Endothelial cell of umbilical vein (primary cell): ENCODE measurements around the gene ZFP62. TPM values are rescaled to one million over a fixed set of nuclear protein-coding genes. Genes with fewer than 3 reads are reported as not detected.
"Not testable (repeated sequence)": the region's sequence is repeated elsewhere in the genome, so short reads cannot be mapped to it uniquely, and the experiment has no call there.

Source experiments
- BruUV-seq: library from RNA; stranded (reverse); fragments of 400-500 nt; replicated peaks from 2 replicates; lab custom pipeline; 2021; lab: Mats Ljungman, UMichigan
- CTCF ChIA-PET: fragments of 300-600, 350-600 bp; sonication (Branson Sonifier 250); formaldehyde crosslinking; loops from one replicate; lab custom pipeline; 2021; ENCODE audit warnings: antibody characterized with exemption, inconsistent platforms; lab: Charles Lee
- POLR2A ChIA-PET: fragments of 300-600, 350-600 bp; sonication (Branson Sonifier 250); formaldehyde crosslinking; loops from one replicate; lab custom pipeline; 2021; ENCODE audit warnings: antibody characterized with exemption, inconsistent platforms; lab: Charles Lee
- DNase-seq: peaks from one replicate; pipeline ENCODE4 v3.0.0-alpha.2; 2011; ENCODE audit warnings: low read depth, low spot score
- FAIRE-seq: peaks from 2 replicates; lab custom pipeline; 2011; peaks lifted over from hg19 to GRCh38; lab: Jason Lieb, UNC
- H2AFZ ChIP-seq: 2 replicates; pipeline ENCODE4 v1.6.0; 2012; ENCODE audit warnings: low read depth, low read length, control low read depth, inconsistent platforms
- H3K27ac ChIP-seq: 2 replicates; pipeline ENCODE4 v1.5.1; 2011; ENCODE audit warnings: low read depth, mild to moderate bottlenecking, control low read depth, low read length, moderate library complexity; ENCODE audit not compliant: insufficient read depth
- H3K27me3 ChIP-seq, 2 experiments: 2 replicates each; pipeline versions ENCODE4 v1.6.0 to v1.6.1; 2011; ENCODE audit warnings: low read length in 2 of 2, mixed read lengths in 1 of 2; ENCODE audit not compliant: control insufficient read depth in 2 of 2, insufficient read depth in 2 of 2
- H3K36me3 ChIP-seq, 2 experiments: 2 replicates in 1 of 2; 3 replicates in 1 of 2; pipeline ENCODE4 v1.5.1; 2011; ENCODE audit warnings: low read length in 2 of 2, mild to moderate bottlenecking in 1 of 2, moderate library complexity in 1 of 2; ENCODE audit not compliant: control insufficient read depth in 2 of 2, insufficient read depth in 2 of 2; ENCODE audit errors: extremely low read depth in 1 of 2
- H3K4me1 ChIP-seq: 3 replicates; pipeline ENCODE4 v1.5.1; 2011; ENCODE audit warnings: mild to moderate bottlenecking, low read length; ENCODE audit not compliant: control insufficient read depth, insufficient read depth; ENCODE audit errors: extremely low read depth
- H3K4me2 ChIP-seq: 2 replicates; pipeline ENCODE4 v1.6.1; 2011; ENCODE audit warnings: low read length, control low read depth, mixed read lengths; ENCODE audit not compliant: insufficient read depth
- H3K4me3 ChIP-seq, 3 experiments: fragments of 200-600 bp in 1 of 3; sonication (generic), shearing (Covaris generic) in 1 of 3; replicated peaks in 1 of 3; 2 replicates each; pipeline ENCODE4 v1.5.1; 2011 to 2016; ENCODE audit warnings: control low read depth in 3 of 3, low read length in 3 of 3, mild to moderate bottlenecking in 2 of 3, inconsistent platforms in 1 of 3, low read depth in 1 of 3, moderate library complexity in 1 of 3; ENCODE audit not compliant: insufficient read depth in 1 of 3
- H3K79me2 ChIP-seq: 2 replicates; pipeline ENCODE4 v1.6.0; 2012; ENCODE audit warnings: low read length, inconsistent platforms; ENCODE audit not compliant: control insufficient read depth, insufficient read depth
- H3K9ac ChIP-seq: replicated peaks from 2 replicates; pipeline ENCODE3; 2011; ENCODE audit warnings: low read length, control low read depth; ENCODE audit not compliant: insufficient read depth; ENCODE audit errors: extremely low read depth
- H3K9me1 ChIP-seq: replicated peaks from 3 replicates; pipeline ENCODE4 v1.6.0; 2011; ENCODE audit warnings: mild to moderate bottlenecking, low read length; ENCODE audit not compliant: control insufficient read depth, insufficient read depth; ENCODE audit errors: extremely low read depth
- H3K9me3 ChIP-seq: replicated peaks from 2 replicates; pipeline ENCODE4 v1.5.1; 2012; ENCODE audit warnings: low read length, inconsistent platforms; ENCODE audit not compliant: control insufficient read depth, insufficient read depth
- H4K20me1 ChIP-seq: replicated peaks from 2 replicates; pipeline ENCODE3; 2011; ENCODE audit warnings: mild to moderate bottlenecking, low read length; ENCODE audit not compliant: control insufficient read depth, insufficient read depth; ENCODE audit errors: extremely low read depth
- CTCF ChIP-seq, 2 donors: IDR thresholded peaks; 1 replicate in 1 of 2; 2 replicates in 1 of 2; pipeline ENCODE4 v1.5.1; 2011; ENCODE audit warnings: low read length in 2 of 2, mild to moderate bottlenecking in 2 of 2, moderate library complexity in 2 of 2, control low read depth in 1 of 2, inconsistent platforms in 1 of 2, low read depth in 1 of 2; ENCODE audit not compliant: insufficient read depth in 1 of 2; ENCODE audit errors: extremely low read depth in 1 of 2
- EZH2 ChIP-seq: IDR thresholded peaks from 2 replicates; pipeline ENCODE4 v1.6.1; 2012; ENCODE audit warnings: borderline replicate concordance, low read depth, mild to moderate bottlenecking, moderate library complexity, low read length, inconsistent platforms; ENCODE audit not compliant: severe bottlenecking
- FOS ChIP-seq: IDR thresholded peaks from 2 replicates; pipeline ENCODE4 v1.6.1; 2011; ENCODE audit warnings: mild to moderate bottlenecking, low read length, moderate library complexity, borderline replicate concordance; ENCODE audit not compliant: insufficient read depth
- GATA2 ChIP-seq: IDR thresholded peaks from 2 replicates; pipeline ENCODE4 v1.7.0; 2011; ENCODE audit warnings: low read depth, mild to moderate bottlenecking, moderate library complexity, mixed read lengths, low read length; ENCODE audit not compliant: insufficient read length, insufficient read depth
- JUN ChIP-seq: IDR thresholded peaks from 2 replicates; pipeline ENCODE4 v1.6.1; 2011; ENCODE audit warnings: borderline replicate concordance, low read depth; ENCODE audit not compliant: insufficient read length, insufficient read depth
- MAX ChIP-seq: IDR thresholded peaks from 2 replicates; pipeline ENCODE4 v1.6.1; 2011; ENCODE audit not compliant: insufficient read depth, insufficient read length
- MYC ChIP-seq: IDR thresholded peaks from one replicate; pipeline ENCODE4 v1.6.1; 2011; ENCODE audit warnings: mild to moderate bottlenecking, low read depth, low read length
- POLR2A ChIP-seq: IDR thresholded peaks from 2 replicates; pipeline ENCODE4 v1.6.1; 2012; ENCODE audit warnings: low read depth, mild to moderate bottlenecking, control low read depth, low read length
- POLR2AphosphoS5 ChIP-seq: IDR thresholded peaks from 2 replicates; pipeline ENCODE4 v1.6.1; 2012; ENCODE audit warnings: low read depth, mild to moderate bottlenecking, control low read depth, low read length, moderate library complexity; ENCODE audit not compliant: insufficient read depth
- dilution Hi-C: fragments of 300-500 bp; cut with MboI; formaldehyde crosslinking; loops from one replicate; pipeline ENCODE4 v1.15.0; 2019; ENCODE audit warnings: low sequenced_read_pairs; ENCODE audit not compliant: extremely low pct_ligation_motif_present
- intact Hi-C: fragments of 100-400 bp; cut with micrococcal nuclease; formaldehyde crosslinking; loops from one replicate; pipeline ENCODE4 v1.10.0; 2022
- polyA plus RNA-seq, 4 experiments: library from polyadenylated mRNA; depleted of rRNA in 3 of 4; stranded (reverse) in 3 of 4; unstranded in 1 of 4; fragments of >200 nt; gene quantifications; 2 replicates each; pipeline versions ENCODE4 v1.2.1 to v1.2.3, GENCODE V29; 2011 to 2012; ENCODE audit warnings: missing spikeins in 1 of 4
- total RNA-seq: library from RNA; stranded (reverse); gene quantifications from 2 replicates; pipeline ENCODE4 v1.2.3, GENCODE V29; 2021

The ZFP62 gene
- total and polyA plus RNA-seq, 2 donors (not counting 3 experiments of a cell fraction or from before 2014, with no cell fraction given) = 3.7 to 19.7 TPM

- POLR2A ChIA-PET = no interaction called here
- no TSS peak for BruUV-seq
- TF ChIP-seq MYC (no peak), POLR2AphosphoS5 (no peak), MAX (no peak), JUN (no peak), POLR2A (no peak), CTCF (IDR thresholded peaks at IDR 0.05; ENCODE audit: extremely low read depth in 1 of 2, insufficient read depth in 1 of 2, low read depth in 1 of 2, low read length in 2 of 2) (no peak), GATA2 (no peak), EZH2 (no peak), FOS (no peak)
These were observed 28.3 kb upstream of the ZFP62 start for GRCh38 chr5:180889381-180889780.

GRCh38 chr5:180885845-180886529 lies 24.9 kb upstream of the ZFP62 start:
- CTCF ChIA-PET = interaction anchor here (1.4 kb wide), 1 partner anchor 17 kb away, joined by 3 read pairs; no protein-coding TSS in a partner anchor
- H3K79me2 ChIP-seq, H3K36me3 ChIP-seq, H3K9me3 ChIP-seq, BruUV-seq, H3K27me3 ChIP-seq, H3K9ac ChIP-seq, POLR2A ChIA-PET, H3K4me2 ChIP-seq, H3K9me1 ChIP-seq, H3K27ac ChIP-seq, H2AFZ ChIP-seq, H3K4me3 ChIP-seq, intact Hi-C loops, H4K20me1 ChIP-seq, FAIRE-seq, DNase-seq, H3K4me1 ChIP-seq, dilution Hi-C loops: not testable (repeated sequence)

More at GRCh38 chr5:180889381-180889780, 28.3 kb upstream of the ZFP62 start:
- DNase-seq = no peak
- CTCF ChIA-PET = no interaction called here
- no peaks in the 10 kb centered on the region for H3K27me3 ChIP-seq
- H4K20me1 ChIP-seq = no peaks in the 10 kb centered on the region
- intact Hi-C loops (no loop called here), dilution Hi-C loops (no loop called here)
- H3K27ac ChIP-seq = no peak overlapping the region
- no peaks in the 10 kb centered on the region for H3K9me1 ChIP-seq
- H3K9ac ChIP-seq = no peak overlapping the region
- no peak overlapping the region for H3K4me3 ChIP-seq
- FAIRE-seq = no peak
- no peaks in the 10 kb centered on the region for H3K36me3 ChIP-seq
- no peak overlapping the region for H3K4me2 ChIP-seq
- no peaks in the 10 kb centered on the region for H3K79me2 ChIP-seq
- H3K9me3 ChIP-seq = no peaks in the 10 kb centered on the region
- H2AFZ ChIP-seq = no peak overlapping the region
- no peaks in the 10 kb centered on the region for H3K4me1 ChIP-seq
